ENCODE measurements around the gene ABCB4.

ABCB4 gene

DNA sequence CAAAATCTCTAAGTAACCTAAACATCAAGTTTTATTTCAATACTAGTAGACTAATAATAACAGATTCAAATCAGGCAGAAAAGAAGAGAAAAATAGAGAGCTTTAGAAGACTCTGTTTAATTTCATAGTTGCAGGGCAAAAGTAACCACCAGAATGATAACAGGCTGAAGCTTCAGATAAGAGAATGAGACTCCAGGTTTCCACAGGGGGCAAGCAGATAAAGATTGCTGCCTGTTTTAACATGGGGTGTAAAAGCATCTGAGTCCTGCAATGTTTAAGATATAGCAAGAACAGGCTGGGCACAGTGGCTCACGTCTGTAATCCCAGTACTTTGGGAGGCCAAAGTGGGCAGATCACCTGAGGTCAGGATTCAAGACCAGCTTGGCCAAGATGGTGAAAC, 119.0 kb downstream of the ABCB4 start:
- in situ Hi-C loops (cut with MboI; ENCODE audit: low sequenced_read_pairs): no loop called here

DNA sequence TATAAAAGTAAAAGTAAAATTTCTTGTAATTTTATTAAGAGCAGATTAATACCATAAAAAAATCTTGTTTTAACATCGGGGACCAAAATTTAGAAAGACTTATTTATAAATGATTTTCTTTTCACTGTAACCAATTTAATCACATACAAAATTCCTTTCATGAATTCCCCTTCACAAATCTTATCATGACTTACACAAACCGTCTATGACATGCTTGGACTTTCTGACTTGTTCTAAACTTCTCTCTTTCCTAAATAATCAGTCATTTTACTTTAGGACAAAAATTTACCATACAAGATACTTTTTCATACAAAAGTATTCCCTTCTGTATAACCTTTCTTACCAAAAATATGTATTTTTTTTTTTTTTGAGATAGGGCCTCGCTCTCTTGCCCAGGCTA, 120.7 kb downstream of the ABCB4 start:
- in situ Hi-C loops (cut with MboI; ENCODE audit: low sequenced_read_pairs): no loop called here
